ENCODE data around the gene PPP1R13B.

The PPP1R13B gene

DNA sequence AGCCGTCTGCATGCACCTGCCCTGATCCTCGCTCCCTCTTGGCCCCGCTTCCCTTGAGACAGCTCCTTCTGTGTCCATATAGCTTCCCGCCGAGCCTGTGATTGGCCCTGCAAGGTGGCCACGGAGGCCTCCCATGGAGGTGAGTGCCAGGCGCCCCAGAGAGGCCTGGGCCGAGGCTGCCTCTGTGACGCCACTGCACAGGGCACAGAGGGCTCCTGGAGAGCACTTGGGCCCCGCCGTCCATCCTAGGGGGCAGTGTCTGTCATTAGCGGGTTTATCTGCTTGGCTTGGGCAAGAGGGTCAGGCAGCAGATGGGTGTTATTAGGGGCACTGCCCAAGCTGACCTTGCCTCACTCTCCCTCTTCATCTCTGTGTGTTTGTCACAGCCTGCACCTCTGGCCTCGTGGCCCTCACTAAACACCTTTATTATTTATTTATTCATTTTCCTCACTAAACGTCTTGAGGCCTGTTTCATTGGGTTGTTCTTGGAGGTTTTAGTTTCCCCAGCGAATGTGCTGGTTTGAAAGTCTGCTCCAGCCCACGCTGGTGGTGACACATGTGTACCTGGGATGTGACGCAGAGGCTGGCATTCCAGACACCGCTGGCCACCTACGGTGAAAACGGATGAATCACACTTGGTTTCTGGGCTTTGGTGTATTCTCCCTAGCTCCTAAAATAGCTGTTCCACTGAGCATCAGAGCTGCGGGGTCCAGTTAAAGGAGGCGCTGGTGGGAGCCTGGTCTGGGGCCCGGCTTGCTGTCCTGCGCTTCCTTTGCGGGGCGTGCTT is 125.8 kb downstream of the PPP1R13B start:
- no peak for TF ChIP-seq CTCF (IDR thresholded peaks at IDR 0.05; ENCODE audit: insufficient read depth, missing control alignments)
- DNase-seq (ENCODE audit: insufficient read length, low spot score) (no peak), FAIRE-seq (no peak)

GRCh38 chr14:103719751-103720150 is 127.6 kb downstream of the PPP1R13B start:
- no peak for FAIRE-seq
- no peak for TF ChIP-seq CTCF (IDR thresholded peaks at IDR 0.05; ENCODE audit: insufficient read depth, missing control alignments)
- no peak for DNase-seq (ENCODE audit: insufficient read length, low spot score)

DNA sequence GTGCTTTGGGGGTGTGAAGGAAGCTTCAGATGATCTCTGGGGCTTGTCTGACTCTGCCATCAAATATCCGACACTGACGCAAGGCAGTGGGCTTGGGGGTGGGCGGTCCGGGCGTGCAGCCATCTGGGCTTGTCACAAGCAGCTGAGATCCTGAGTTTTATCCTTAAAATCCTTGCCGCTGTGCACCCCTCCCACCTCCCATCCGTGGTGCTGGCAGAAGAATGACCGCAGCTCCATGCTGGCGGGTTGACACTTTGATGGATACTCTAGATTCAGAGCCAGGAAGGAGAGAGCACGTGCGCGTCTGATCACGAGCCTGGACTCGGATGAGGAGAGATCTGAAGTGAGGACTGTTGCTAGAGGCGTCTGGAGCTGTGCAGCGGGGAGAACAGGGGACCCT is 128.8 kb downstream of the PPP1R13B start:
- DNase-seq (ENCODE audit: insufficient read length, low spot score): no peak
- no peak for FAIRE-seq
- TF ChIP-seq CTCF (IDR thresholded peaks at IDR 0.05; ENCODE audit: insufficient read depth, missing control alignments): no peak

GRCh38 chr14:103716899-103717411 is 130.4 kb downstream of the PPP1R13B start:
- DNase-seq (ENCODE audit: insufficient read length, low spot score) (no peak), FAIRE-seq (no peak)
- TF ChIP-seq CTCF (IDR thresholded peaks at IDR 0.05; ENCODE audit: insufficient read depth, missing control alignments): no peak

- DNase-seq (ENCODE audit: insufficient read length, low spot score): no peak
Observed at GRCh38 chr14:103716091-103716801, 131.1 kb downstream of the PPP1R13B start.

More at GRCh38 chr14:103716091-103716801, 131.1 kb downstream of the PPP1R13B start:
- no peak for FAIRE-seq
- no peak for TF ChIP-seq CTCF (IDR thresholded peaks at IDR 0.05; ENCODE audit: insufficient read depth, missing control alignments)
